ENCODE data around the gene STAC3.

Gene STAC3

GRCh38 chr12:57261428-57261865, 10.5 kb upstream of the STAC3 start:
- no peak for TF ChIP-seq CTCF (IDR thresholded peaks at IDR 0.05; ENCODE audit: low read depth, low read length)
- DNase-seq (ENCODE audit: extremely low read depth, low read depth), result no peak

GRCh38 chr12:57260366-57260765, 9.4 kb upstream of the STAC3 start:
- no peak for TF ChIP-seq CTCF (IDR thresholded peaks at IDR 0.05; ENCODE audit: low read depth, low read length)
- no peak for DNase-seq (ENCODE audit: extremely low read depth, low read depth)

DNA sequence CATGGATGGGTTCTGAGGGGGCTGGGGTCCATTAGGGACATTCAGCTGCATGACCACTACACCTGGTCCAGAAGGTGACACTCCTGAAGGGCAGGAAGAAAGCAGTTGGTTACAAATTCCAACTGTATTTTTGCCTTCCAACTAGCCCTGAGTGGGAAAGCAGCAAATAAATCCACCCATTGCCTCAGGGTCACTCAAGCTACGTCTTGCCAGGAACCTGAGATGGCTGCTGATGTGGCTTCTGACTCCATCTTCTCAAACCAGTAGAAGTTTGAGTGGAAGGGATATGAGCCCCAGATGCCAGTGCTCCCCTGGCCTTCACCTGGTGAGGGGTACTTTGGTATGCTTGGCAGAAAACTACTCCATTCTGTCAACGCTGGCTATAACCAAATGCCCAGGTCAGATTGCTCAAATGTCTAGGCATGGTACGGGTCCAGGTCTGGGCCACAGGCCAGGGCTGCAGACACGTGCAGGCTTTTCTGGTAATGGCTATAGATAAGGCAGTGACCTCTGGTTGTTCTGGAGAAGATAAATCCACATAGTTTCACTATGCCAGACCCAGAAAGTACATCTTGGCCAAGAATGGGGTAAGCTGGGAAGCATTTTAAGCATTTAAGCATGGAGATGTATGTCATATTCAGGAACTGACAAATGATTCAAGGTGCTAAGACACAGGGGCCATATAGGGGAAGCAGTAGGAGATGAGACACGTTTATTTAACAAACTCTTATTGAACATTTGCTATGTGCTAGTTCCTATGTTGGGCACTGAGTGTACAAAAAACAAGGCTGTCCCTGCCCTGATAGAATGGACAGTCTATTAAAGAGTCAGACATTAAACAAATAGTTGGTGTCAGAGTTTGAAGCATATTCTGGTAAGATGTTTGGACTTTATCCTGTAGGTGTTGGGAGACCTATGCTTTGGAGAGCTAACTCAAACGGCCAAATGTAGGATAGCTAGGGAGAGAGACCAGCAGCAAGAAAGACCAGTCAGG, 8.3 kb upstream of the STAC3 start:
- no peak for DNase-seq (ENCODE audit: extremely low read depth, low read depth)
- TF ChIP-seq CTCF (IDR thresholded peaks at IDR 0.05; ENCODE audit: low read depth, low read length), result no peak

GRCh38 chr12:57255916-57256315, 4.9 kb upstream of the STAC3 start:
- no peak for DNase-seq (ENCODE audit: extremely low read depth, low read depth)
- TF ChIP-seq CTCF (IDR thresholded peaks at IDR 0.05; ENCODE audit: low read depth, low read length), result no peak

DNA sequence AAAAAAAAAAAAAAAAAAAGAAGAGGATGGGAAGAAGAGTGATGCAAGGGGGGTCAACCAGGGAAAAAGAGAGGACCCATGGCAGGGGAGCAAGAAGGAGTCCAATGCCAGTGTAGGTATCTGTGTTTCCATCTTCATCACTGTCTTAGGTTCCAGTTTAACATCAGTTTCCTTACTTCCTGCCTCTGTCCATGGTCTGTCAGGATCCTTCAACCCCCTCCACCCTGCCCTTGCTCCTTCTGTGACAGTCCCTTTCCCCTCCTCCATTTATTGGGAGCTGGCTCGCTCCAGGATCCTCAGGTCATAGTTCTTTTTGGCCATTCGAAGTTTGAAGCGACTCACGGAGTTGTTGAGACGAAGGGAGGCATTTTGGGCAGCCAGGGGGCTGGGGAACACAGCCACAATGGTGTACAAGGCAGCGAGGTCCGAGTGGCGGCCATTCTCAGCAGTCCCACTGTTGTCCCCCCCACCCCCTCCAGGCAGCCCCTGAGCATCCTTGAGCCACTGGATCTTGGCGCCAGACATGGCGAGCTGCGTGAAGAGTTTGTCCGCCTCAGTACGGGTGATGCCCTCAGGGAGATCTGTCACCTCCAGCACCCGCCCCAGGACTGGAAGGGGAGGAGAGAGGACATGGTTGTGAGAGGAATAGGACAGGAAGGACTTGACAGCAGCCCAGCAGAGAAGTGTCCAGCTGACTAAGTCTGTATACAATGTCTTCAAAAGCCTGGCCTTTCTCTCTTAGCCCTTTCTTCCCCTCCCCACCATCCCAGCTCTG, 3.7 kb upstream of the STAC3 start:
- no peak for DNase-seq (ENCODE audit: extremely low read depth, low read depth)
- TF ChIP-seq CTCF (IDR thresholded peaks at IDR 0.05; ENCODE audit: low read depth, low read length), result no peak

- no peak for TF ChIP-seq CTCF (IDR thresholded peaks at IDR 0.05; ENCODE audit: low read depth, low read length)
- no peak for DNase-seq (ENCODE audit: extremely low read depth, low read depth)
Observed at GRCh38 chr12:57250541-57250940, 446 bp downstream of the STAC3 start.
